ENCODE data around the gene RNU5B-1.

- TF ChIP-seq CTCF (conservative IDR thresholded peaks at IDR 0.05; ENCODE audit: low read length) (no peak), EZH2phosphoT487 (IDR thresholded peaks at IDR 0.05; ENCODE audit: borderline replicate concordance, low read depth, low read length) (no peak)
These were observed 25.0 kb downstream of the RNU5B-1 start for GRCh38 chr15:65329288-65329983.

Data from OCI-LY7 (cell line).